AG09319 (cell line): ENCODE results near the gene TAPT1.

ENCODE experiments used
- DNase-seq: peaks from one replicate; pipeline ENCODE4 v3.0.0-alpha.2; 2010; ENCODE audit warnings: low read depth; ENCODE audit errors: extremely low read depth
- CTCF ChIP-seq: IDR thresholded peaks from 2 replicates; pipeline ENCODE4 v1.5.1; 2011; ENCODE audit warnings: low read depth, mild to moderate bottlenecking, inconsistent platforms, low read length, moderate library complexity

The TAPT1 gene

DNA sequence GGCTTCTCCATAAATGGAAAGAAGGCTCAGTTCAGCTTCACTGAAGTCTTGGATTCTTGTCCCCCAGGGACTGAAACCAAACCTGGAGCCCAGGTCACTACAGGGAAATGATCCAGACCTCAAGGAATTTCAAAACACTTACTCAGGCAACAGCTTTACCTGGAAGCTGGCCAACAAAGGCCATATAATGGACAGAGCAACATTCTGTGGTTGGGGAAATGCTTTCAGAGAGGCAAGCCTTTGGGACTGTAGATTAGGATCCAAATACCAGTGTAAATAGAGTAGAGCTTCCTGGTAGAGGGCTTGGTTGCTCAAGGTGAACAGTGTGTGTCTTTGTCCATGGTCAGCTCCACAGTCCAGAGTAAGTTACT lies 85.4 kb downstream of the TAPT1 start:
- TF ChIP-seq CTCF: no peak
- peak; percentile 88 for DNase-seq

DNA sequence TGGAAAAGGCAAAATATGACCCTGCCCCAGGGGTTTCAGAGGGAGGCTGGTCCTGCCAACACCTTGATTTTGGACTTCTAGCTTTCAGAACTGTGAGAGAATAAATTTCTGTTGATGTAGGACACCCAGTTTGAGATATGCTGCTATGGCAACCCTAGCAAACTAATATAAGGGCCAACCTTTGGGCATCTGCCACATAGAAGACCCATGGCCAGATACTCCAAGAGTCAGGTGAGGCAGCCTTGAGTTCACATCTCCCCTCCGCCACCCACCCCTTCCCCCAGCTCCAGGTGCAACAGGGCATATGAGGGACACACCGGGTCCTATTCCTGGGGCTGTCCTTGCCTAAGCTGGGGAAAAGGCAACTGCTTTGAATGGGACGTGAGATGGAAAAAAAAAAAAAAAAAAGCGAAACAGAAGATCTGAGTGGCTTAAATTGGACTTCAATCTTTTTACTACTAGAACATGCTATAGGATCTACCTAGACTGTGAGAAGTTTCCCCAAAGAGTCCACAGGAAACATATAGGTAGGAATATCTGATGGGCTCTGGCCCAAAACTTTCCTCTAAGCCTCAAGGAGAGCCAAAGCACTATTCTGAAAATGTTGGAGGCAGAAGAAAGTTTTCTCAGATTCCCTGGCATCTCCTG lies 85.9 kb downstream of the TAPT1 start:
- TF ChIP-seq CTCF: no peak
- DNase-seq: no peak

GRCh38 chr4:16139066-16139945 lies 87.0 kb downstream of the TAPT1 start:
- TF ChIP-seq CTCF: no peak
- DNase-seq: no peak

- no peak for TF ChIP-seq CTCF
- no peak for DNase-seq
Measured at GRCh38 chr4:16136827-16137226, 89.4 kb downstream of the TAPT1 start.

- TF ChIP-seq CTCF: no peak
Measured at GRCh38 chr4:16136311-16136710, 90.0 kb downstream of the TAPT1 start.

DNA sequence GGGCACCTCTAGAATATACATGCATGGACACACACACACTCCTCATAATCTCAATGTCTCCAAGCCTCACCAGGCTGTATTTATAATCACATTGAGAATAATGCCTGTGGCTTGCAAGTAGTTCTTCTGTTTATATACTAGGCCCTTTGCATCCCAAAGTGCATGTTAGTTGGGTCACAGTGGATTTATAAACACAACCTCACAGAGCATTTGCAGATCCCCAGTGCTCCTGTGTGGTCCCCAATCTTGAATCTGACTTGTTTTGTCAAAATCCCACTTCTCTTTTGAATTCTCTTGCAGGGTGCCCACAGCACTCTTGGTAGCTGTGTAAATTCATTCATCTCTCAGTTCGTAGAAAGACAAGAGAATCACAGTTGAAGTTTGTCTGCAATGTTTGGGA lies 92.9 kb downstream of the TAPT1 start:
- no peak for DNase-seq
- no peak for TF ChIP-seq CTCF

More at GRCh38 chr4:16136311-16136710, 90.0 kb downstream of the TAPT1 start:
- no peak for DNase-seq

DNA sequence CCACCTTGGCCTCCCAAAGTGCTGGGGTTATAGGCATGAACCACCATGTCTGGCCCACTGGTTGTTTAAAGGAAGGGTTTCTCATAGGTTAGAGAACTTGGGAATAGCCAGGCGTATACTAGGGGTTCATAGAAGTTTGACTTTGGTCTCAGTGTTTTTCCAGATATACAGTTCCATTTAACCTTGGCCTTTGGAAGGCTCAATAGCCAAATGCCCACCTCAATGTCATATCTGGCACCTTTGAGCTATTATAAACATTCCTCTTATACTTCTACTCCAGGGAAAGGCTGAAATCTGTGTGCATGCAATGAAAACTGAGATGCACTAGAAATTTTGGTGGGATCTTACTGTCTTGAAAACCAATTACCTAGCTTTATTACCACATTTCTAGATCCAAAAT lies 95.0 kb downstream of the TAPT1 start:
- TF ChIP-seq CTCF: no peak
- DNase-seq: no peak
